Measurements from ENCODE around the gene ANKRD66. TPM values are rescaled to one million over a fixed set of nuclear protein-coding genes. Genes with fewer than 3 reads are reported as not detected.
"Not testable (repeated sequence)": the region's sequence is repeated elsewhere in the genome, so short reads cannot be mapped to it uniquely, and the experiment has no call there.

Gene ANKRD66
- total RNA-seq, 1 donor from 2014 or later = not detected

GRCh38 chr6:46763466-46763865, 16.7 kb downstream of the ANKRD66 start:
- DNase-seq = no peak

GRCh38 chr6:46764280-46764679, 17.5 kb downstream of the ANKRD66 start:
- H3K4me3 Mint-ChIP-seq; H3K9me3 Mint-ChIP-seq; H3K27ac Mint-ChIP-seq; DNase-seq; intact Hi-C loops (cut with micrococcal nuclease); H3K36me3 Mint-ChIP-seq (ENCODE audit: low read depth); H3K4me1 Mint-ChIP-seq; H3K27me3 Mint-ChIP-seq: not testable (repeated sequence)

More at GRCh38 chr6:46763466-46763865, 16.7 kb downstream of the ANKRD66 start:
- no peaks in the 10 kb centered on the region for H3K36me3 Mint-ChIP-seq (ENCODE audit: low read depth)
- intact Hi-C loops (cut with micrococcal nuclease) = no loop called here
- no peaks in the 10 kb centered on the region for H3K4me1 Mint-ChIP-seq
- no peak overlapping the region for H3K27ac Mint-ChIP-seq
- H3K9me3 Mint-ChIP-seq = no peaks in the 10 kb centered on the region
- H3K4me3 Mint-ChIP-seq = no peak overlapping the region
- H3K27me3 Mint-ChIP-seq = peaks cover 3% of the 10 kb centered on the region

GRCh38 chr6:46764961-46765360, 18.2 kb downstream of the ANKRD66 start:
- intact Hi-C loops (cut with micrococcal nuclease) = no loop called here
- Mint-ChIP-seq H3K4me1 (no peaks in the 10 kb centered on the region), H3K27ac (no peak overlapping the region)

GRCh38 chr6:46772016-46772415, 25.3 kb downstream of the ANKRD66 start:
- peaks cover 2% of the 10 kb centered on the region for H3K27me3 Mint-ChIP-seq
- no peaks in the 10 kb centered on the region for H3K36me3 Mint-ChIP-seq (ENCODE audit: low read depth)
- DNase-seq = no peak
- H3K4me3 Mint-ChIP-seq = no peak overlapping the region
- intact Hi-C loops (cut with micrococcal nuclease) = no loop called here
- H3K4me1 Mint-ChIP-seq = no peaks in the 10 kb centered on the region
- H3K27ac Mint-ChIP-seq = no peak overlapping the region
- no peaks in the 10 kb centered on the region for H3K9me3 Mint-ChIP-seq

More at GRCh38 chr6:46764961-46765360, 18.2 kb downstream of the ANKRD66 start:
- H3K9me3 Mint-ChIP-seq = no peaks in the 10 kb centered on the region
- DNase-seq = no peak
- H3K4me3 Mint-ChIP-seq = no peak overlapping the region
- H3K36me3 Mint-ChIP-seq (ENCODE audit: low read depth) = no peaks in the 10 kb centered on the region
- H3K27me3 Mint-ChIP-seq = peaks cover 3% of the 10 kb centered on the region

- Mint-ChIP-seq H3K36me3 (ENCODE audit: low read depth) (no peaks in the 10 kb centered on the region), H3K4me3 (no peak overlapping the region), H3K4me1 (no peaks in the 10 kb centered on the region), H3K27me3 (peaks cover under 1% of the 10 kb centered on the region), H3K9me3 (no peaks in the 10 kb centered on the region), H3K27ac (no peak overlapping the region)
- no peak for DNase-seq
- intact Hi-C loops (cut with micrococcal nuclease) = no loop called here
Observed at GRCh38 chr6:46772762-46773161, 26.0 kb downstream of the ANKRD66 start.

- intact Hi-C loops (cut with micrococcal nuclease) = no loop called here
- H3K4me1 Mint-ChIP-seq = no peaks in the 10 kb centered on the region
- no peaks in the 10 kb centered on the region for H3K36me3 Mint-ChIP-seq (ENCODE audit: low read depth)
Observed at GRCh38 chr6:46773201-46773855, 26.6 kb downstream of the ANKRD66 start.

GRCh38 chr6:46774736-46775135, 28.0 kb downstream of the ANKRD66 start:
- H3K36me3 Mint-ChIP-seq (ENCODE audit: low read depth); H3K4me1 Mint-ChIP-seq; H3K9me3 Mint-ChIP-seq; intact Hi-C loops (cut with micrococcal nuclease); DNase-seq; H3K27me3 Mint-ChIP-seq; H3K4me3 Mint-ChIP-seq; H3K27ac Mint-ChIP-seq: not testable (repeated sequence)

More at GRCh38 chr6:46773201-46773855, 26.6 kb downstream of the ANKRD66 start:
- no peak for DNase-seq
- no peaks in the 10 kb centered on the region for H3K9me3 Mint-ChIP-seq
- no peak overlapping the region for H3K4me3 Mint-ChIP-seq
- no peak overlapping the region for H3K27ac Mint-ChIP-seq
- no peaks in the 10 kb centered on the region for H3K27me3 Mint-ChIP-seq

GRCh38 chr6:46776070-46776712, 29.5 kb downstream of the ANKRD66 start:
- DNase-seq = no peak
- H3K4me3 Mint-ChIP-seq = no peak overlapping the region
- H3K27me3 Mint-ChIP-seq = no peaks in the 10 kb centered on the region
- intact Hi-C loops (cut with micrococcal nuclease) = no loop called here
- H3K4me1 Mint-ChIP-seq = no peaks in the 10 kb centered on the region
- H3K36me3 Mint-ChIP-seq (ENCODE audit: low read depth) = no peaks in the 10 kb centered on the region
- H3K27ac Mint-ChIP-seq = no peak overlapping the region
- no peaks in the 10 kb centered on the region for H3K9me3 Mint-ChIP-seq

- H3K4me3 Mint-ChIP-seq = no peak overlapping the region
- no peaks in the 10 kb centered on the region for H3K4me1 Mint-ChIP-seq
- intact Hi-C loops (cut with micrococcal nuclease) = no loop called here
- no peaks in the 10 kb centered on the region for H3K27me3 Mint-ChIP-seq
- no peak overlapping the region for H3K27ac Mint-ChIP-seq
- no peaks in the 10 kb centered on the region for H3K36me3 Mint-ChIP-seq (ENCODE audit: low read depth)
- no peaks in the 10 kb centered on the region for H3K9me3 Mint-ChIP-seq
- no peak for DNase-seq
Observed at GRCh38 chr6:46777476-46778346, 31.0 kb downstream of the ANKRD66 start.

- Mint-ChIP-seq H3K36me3 (ENCODE audit: low read depth) (no peaks in the 10 kb centered on the region), H3K27me3 (no peaks in the 10 kb centered on the region), H3K27ac (no peak overlapping the region), H3K9me3 (no peaks in the 10 kb centered on the region), H3K4me3 (no peak overlapping the region), H3K4me1 (no peaks in the 10 kb centered on the region)
- DNase-seq = peak; percentile 63
- intact Hi-C loops (cut with micrococcal nuclease) = loop anchor here (5.0 kb wide), 1 partner anchor 359 kb away; no protein-coding TSS in a partner anchor
Observed at GRCh38 chr6:46781478-46782378, 35.0 kb downstream of the ANKRD66 start.

- H3K9me3 Mint-ChIP-seq = no peaks in the 10 kb centered on the region
- no peak overlapping the region for H3K27ac Mint-ChIP-seq
- no peaks in the 10 kb centered on the region for H3K27me3 Mint-ChIP-seq
- no peak for DNase-seq
- H3K4me1 Mint-ChIP-seq = no peaks in the 10 kb centered on the region
- intact Hi-C loops (cut with micrococcal nuclease) = loop anchor here (5.0 kb wide), 1 partner anchor 362 kb away; no protein-coding TSS in a partner anchor
- H3K4me3 Mint-ChIP-seq = no peak overlapping the region
- H3K36me3 Mint-ChIP-seq (ENCODE audit: low read depth) = no peaks in the 10 kb centered on the region
Observed at GRCh38 chr6:46784535-46784934, 37.8 kb downstream of the ANKRD66 start.

- intact Hi-C loops (cut with micrococcal nuclease) = no loop called here
- Mint-ChIP-seq H3K4me3 (no peak overlapping the region), H3K36me3 (ENCODE audit: low read depth) (no peaks in the 10 kb centered on the region), H3K4me1 (no peaks in the 10 kb centered on the region), H3K27ac (no peak overlapping the region), H3K9me3 (no peaks in the 10 kb centered on the region), H3K27me3 (no peaks in the 10 kb centered on the region)
- no peak for DNase-seq
Observed at GRCh38 chr6:46787871-46788540, 41.3 kb downstream of the ANKRD66 start.

- no peak for DNase-seq
- H3K27me3 Mint-ChIP-seq = no peaks in the 10 kb centered on the region
- no peak overlapping the region for H3K4me3 Mint-ChIP-seq
- intact Hi-C loops (cut with micrococcal nuclease) = no loop called here
- no peaks in the 10 kb centered on the region for H3K4me1 Mint-ChIP-seq
- no peaks in the 10 kb centered on the region for H3K36me3 Mint-ChIP-seq (ENCODE audit: low read depth)
- no peak overlapping the region for H3K27ac Mint-ChIP-seq
- no peaks in the 10 kb centered on the region for H3K9me3 Mint-ChIP-seq
Observed at GRCh38 chr6:46788791-46789190, 42.1 kb downstream of the ANKRD66 start.
